GM21576 (cell line): ENCODE data around the gene DBT.
"Not testable (repeated sequence)": the region's sequence is repeated elsewhere in the genome, so short reads cannot be mapped to it uniquely, and the experiment has no call there.

Source experiments
- ATAC-seq: cut with Tn5 transposase; IDR thresholded peaks from one replicate; pipeline ENCODE4 v1.9.1; 2021; ENCODE audit warnings: mild to moderate bottlenecking, moderate library complexity; ENCODE audit not compliant: unreplicated experiment

Gene DBT

GRCh38 chr1:100249537-100250257, at the start of gene DBT:
Gene DBT, minus strand, starts transcription at chr1:100249834. Its CDS starts 14 bp downstream, at chr1:100249820.
- ATAC-seq = peak; percentile 100

- ATAC-seq = no peak
These were observed 48.9 kb upstream of the DBT start for GRCh38 chr1:100298512-100298911.

- ATAC-seq = not testable (repeated sequence)
These were observed 47.4 kb upstream of the DBT start for GRCh38 chr1:100296997-100297396.

- no peak for ATAC-seq
These were observed 46.5 kb upstream of the DBT start for GRCh38 chr1:100296140-100296539.

GRCh38 chr1:100292711-100293110, 43.1 kb upstream of the DBT start:
- no peak for ATAC-seq

- ATAC-seq = no peak
These were observed 40.7 kb upstream of the DBT start for GRCh38 chr1:100290291-100290690.

- no peak for ATAC-seq
These were observed 37.5 kb upstream of the DBT start for GRCh38 chr1:100287162-100287561.

GRCh38 chr1:100284591-100284990, 35.0 kb upstream of the DBT start:
- no peak for ATAC-seq

GRCh38 chr1:100279954-100280682, 30.5 kb upstream of the DBT start:
- no peak for ATAC-seq

- ATAC-seq = no peak
These were observed 29.8 kb upstream of the DBT start for GRCh38 chr1:100279358-100279923.

- ATAC-seq = no peak
These were observed 28.2 kb upstream of the DBT start for GRCh38 chr1:100277866-100278265.

- no peak for ATAC-seq
These were observed 18.6 kb upstream of the DBT start for GRCh38 chr1:100268202-100268601.

GRCh38 chr1:100267284-100267683, 17.6 kb upstream of the DBT start:
- ATAC-seq = no peak

GRCh38 chr1:100266741-100267140, 17.1 kb upstream of the DBT start:
- peak; percentile 11 for ATAC-seq

- ATAC-seq = peak; percentile 97
These were observed 16.5 kb upstream of the DBT start, which contains the start of gene RTCA for GRCh38 chr1:100265931-100266740. Gene RTCA, plus strand, starts transcription at chr1:100266216. Its CDS starts 160 bp downstream, at chr1:100266376.

GRCh38 chr1:100265562-100265930, 15.9 kb upstream of the DBT start:
- ATAC-seq = peak; percentile 25

GRCh38 chr1:100264081-100264480, 14.4 kb upstream of the DBT start:
- not testable (repeated sequence) for ATAC-seq

- no peak for ATAC-seq
These were observed 12.1 kb upstream of the DBT start for GRCh38 chr1:100261686-100262085.

GRCh38 chr1:100258427-100258826, 8.8 kb upstream of the DBT start:
- ATAC-seq = not testable (repeated sequence)

- ATAC-seq = not testable (repeated sequence)
These were observed 6.6 kb upstream of the DBT start for GRCh38 chr1:100256273-100256672.

GRCh38 chr1:100253552-100253951, 3.9 kb upstream of the DBT start:
- ATAC-seq = no peak
